ENCODE results near the gene CLCN1.

CLCN1 gene

GRCh38 chr7:143396625-143397556, 81.0 kb downstream of the CLCN1 start:
- no peak for DNase-seq (ENCODE audit: low read depth in 2 of 2)

- no peak for DNase-seq (ENCODE audit: low read depth in 2 of 2)
Measured at GRCh38 chr7:143397710-143398530, 82.0 kb downstream of the CLCN1 start.

- DNase-seq (ENCODE audit: low read depth in 2 of 2), result no peak
Measured at GRCh38 chr7:143398616-143399015, 82.7 kb downstream of the CLCN1 start.

- DNase-seq (ENCODE audit: low read depth in 2 of 2), result no peak
Measured at GRCh38 chr7:143399151-143399550, 83.2 kb downstream of the CLCN1 start.

GRCh38 chr7:143399642-143400041, 83.7 kb downstream of the CLCN1 start:
- DNase-seq (ENCODE audit: low read depth in 2 of 2), result no peak

- no peak for DNase-seq (ENCODE audit: low read depth in 2 of 2)
Measured at GRCh38 chr7:143401265-143401664, 85.4 kb downstream of the CLCN1 start.
